Measurements from ENCODE around the gene FRMD6.

- TF ChIP-seq POLR2A (IDR thresholded peaks at IDR 0.05; ENCODE audit: low read depth, low read length) (no peak), SRF (IDR thresholded peaks at IDR 0.05; ENCODE audit: low read depth in 2 of 2, low read length in 2 of 2) (no peak), EP300 (IDR thresholded peaks at IDR 0.05; ENCODE audit: borderline replicate concordance in 1 of 2, control insufficient read depth in 1 of 2, low read depth in 2 of 2, low read length in 2 of 2) (no peak), ESRRA (IDR thresholded peaks at IDR 0.05; ENCODE audit: low read length) (no peak), EZH2 (IDR thresholded peaks at IDR 0.05; ENCODE audit: borderline replicate concordance, control insufficient read depth, low read depth, low read length) (no peak), SUZ12 (IDR thresholded peaks at IDR 0.05; ENCODE audit: unreplicated experiment) (no peak), CBX3 (IDR thresholded peaks at IDR 0.05; ENCODE audit: borderline replicate concordance, low read depth) (no peak), IRF3 (IDR thresholded peaks at IDR 0.05) (no peak)
- TF ChIP-seq, protein P1, sequence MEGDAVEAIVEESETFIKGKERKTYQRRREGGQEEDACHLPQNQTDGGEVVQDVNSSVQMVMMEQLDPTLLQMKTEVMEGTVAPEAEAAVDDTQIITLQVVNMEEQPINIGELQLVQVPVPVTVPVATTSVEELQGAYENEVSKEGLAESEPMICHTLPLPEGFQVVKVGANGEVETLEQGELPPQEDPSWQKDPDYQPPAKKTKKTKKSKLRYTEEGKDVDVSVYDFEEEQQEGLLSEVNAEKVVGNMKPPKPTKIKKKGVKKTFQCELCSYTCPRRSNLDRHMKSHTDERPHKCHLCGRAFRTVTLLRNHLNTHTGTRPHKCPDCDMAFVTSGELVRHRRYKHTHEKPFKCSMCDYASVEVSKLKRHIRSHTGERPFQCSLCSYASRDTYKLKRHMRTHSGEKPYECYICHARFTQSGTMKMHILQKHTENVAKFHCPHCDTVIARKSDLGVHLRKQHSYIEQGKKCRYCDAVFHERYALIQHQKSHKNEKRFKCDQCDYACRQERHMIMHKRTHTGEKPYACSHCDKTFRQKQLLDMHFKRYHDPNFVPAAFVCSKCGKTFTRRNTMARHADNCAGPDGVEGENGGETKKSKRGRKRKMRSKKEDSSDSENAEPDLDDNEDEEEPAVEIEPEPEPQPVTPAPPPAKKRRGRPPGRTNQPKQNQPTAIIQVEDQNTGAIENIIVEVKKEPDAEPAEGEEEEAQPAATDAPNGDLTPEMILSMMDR (IDR thresholded peaks at IDR 0.05 in 2 of 3, conservative IDR thresholded peaks at IDR 0.05 in 1 of 3; ENCODE audit: control insufficient read depth in 2 of 3, extremely low read depth in 1 of 3, insufficient read depth in 1 of 3, low read depth in 3 of 3, low read length in 3 of 3): no peak
Measured at GRCh38 chr14:51715250-51715649, 63.5 kb downstream of the FRMD6 start.
